ENCODE results near the gene RNF130.

The RNF130 gene

GRCh38 chr5:179914032-179914755 lies 157.4 kb downstream of the RNF130 start:
- TF ChIP-seq CTCF (IDR thresholded peaks at IDR 0.05) = no peak
- DNase-seq (ENCODE audit: low spot score) = no peak
- Histone ChIP-seq H3K27ac (peak overlapping the region in 1 of 2 donors; percentile 19), H3K4me3 (no peak overlapping the region)

DNA sequence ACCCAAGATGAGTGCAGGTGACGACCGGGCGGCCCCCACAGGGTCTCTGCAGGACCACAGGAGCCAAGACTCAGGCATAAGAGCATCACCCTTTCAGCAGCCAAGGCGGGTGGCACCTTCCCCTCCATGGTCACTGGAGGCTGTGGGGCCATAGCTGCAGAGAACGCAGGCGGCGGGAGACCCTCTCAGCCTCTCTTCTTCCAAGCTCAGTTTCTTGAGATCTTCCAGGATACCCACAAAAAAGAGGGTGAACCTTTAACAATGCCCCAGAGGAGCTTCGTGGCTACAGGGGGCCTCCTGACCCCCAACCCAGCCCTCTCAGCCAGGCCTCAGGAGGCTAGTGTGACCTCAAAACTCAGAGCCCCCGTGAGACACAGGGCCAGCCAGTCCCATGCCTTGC lies 158.1 kb downstream of the RNF130 start:
- DNase-seq (ENCODE audit: low spot score) = no peak
- H3K27ac ChIP-seq = no peak overlapping the region

GRCh38 chr5:179912951-179913350 lies 158.6 kb downstream of the RNF130 start:
- no peak for DNase-seq (ENCODE audit: low spot score)
- TF ChIP-seq CTCF (IDR thresholded peaks at IDR 0.05) = no peak
- H3K27ac ChIP-seq = no peak overlapping the region
- no peak overlapping the region for H3K4me3 ChIP-seq

More for the DNA sequence above, 158.1 kb downstream of the RNF130 start:
- no peak overlapping the region for H3K4me3 ChIP-seq
- TF ChIP-seq CTCF (IDR thresholded peaks at IDR 0.05) = no peak

GRCh38 chr5:179912386-179912785 lies 159.2 kb downstream of the RNF130 start:
- no peak for DNase-seq (ENCODE audit: low spot score)
- no peak overlapping the region for H3K4me3 ChIP-seq
- H3K27ac ChIP-seq = no peak overlapping the region
- no peak for TF ChIP-seq CTCF (IDR thresholded peaks at IDR 0.05)

- Histone ChIP-seq H3K27ac (no peak overlapping the region), H3K4me3 (no peak overlapping the region)
- TF ChIP-seq CTCF (IDR thresholded peaks at IDR 0.05) = no peak
- no peak for DNase-seq (ENCODE audit: low spot score)
Measured at GRCh38 chr5:179909224-179909623, 162.3 kb downstream of the RNF130 start.

GRCh38 chr5:179908528-179908927 lies 163.0 kb downstream of the RNF130 start:
- H3K27ac ChIP-seq = peak overlapping the region; percentile 6 to 92
- TF ChIP-seq CTCF (IDR thresholded peaks at IDR 0.05) = no peak
- H3K4me3 ChIP-seq = peak overlapping the region; percentile 87
- DNase-seq (ENCODE audit: low spot score) = no peak
